Kidney epithelial cell (primary cell): ENCODE data around the gene RIMBP2. TPM values are rescaled to one million over a fixed set of nuclear protein-coding genes. Genes with fewer than 3 reads are reported as not detected.

ENCODE experiments used
- DNase-seq: peaks from one replicate; pipeline ENCODE4 v3.0.0-alpha.2; 2010; ENCODE audit warnings: low read depth
- H3K27me3 ChIP-seq: 2 replicates; pipeline ENCODE4 v1.6.0; 2011; ENCODE audit warnings: low read length; ENCODE audit not compliant: control insufficient read depth, insufficient read depth
- H3K36me3 ChIP-seq: 2 replicates; pipeline ENCODE4 v1.5.1; 2011; ENCODE audit warnings: low read length; ENCODE audit not compliant: control insufficient read depth, insufficient read depth
- H3K4me3 ChIP-seq: 2 replicates; pipeline ENCODE4 v1.5.1; 2011; ENCODE audit warnings: low read depth, mild to moderate bottlenecking, control low read depth, low read length
- CTCF ChIP-seq: IDR thresholded peaks from 2 replicates; pipeline ENCODE4 v1.5.1; 2011; ENCODE audit warnings: mild to moderate bottlenecking, moderate library complexity, low read length, control low read depth, inconsistent platforms; ENCODE audit not compliant: insufficient read depth, poor library complexity, severe bottlenecking
- total RNA-seq: library from RNA; depleted of rRNA; stranded (reverse); fragments of >200 nt; gene quantifications from 2 replicates; pipeline ENCODE4 v1.2.3, GENCODE V29; 2015

The RIMBP2 gene
- total RNA-seq, 1 donor from 2014 or later = 0.50 TPM

GRCh38 chr12:130489293-130489692, 226.8 kb downstream of the RIMBP2 start:
- no peak for DNase-seq
- no peak overlapping the region for H3K4me3 ChIP-seq
- no peaks in the 10 kb centered on the region for H3K36me3 ChIP-seq
- H3K27me3 ChIP-seq = no peaks in the 10 kb centered on the region
- no peak for TF ChIP-seq CTCF

- no peak for TF ChIP-seq CTCF
Measured at GRCh38 chr12:130488358-130488710, 227.8 kb downstream of the RIMBP2 start.

GRCh38 chr12:130487636-130488357, 228.3 kb downstream of the RIMBP2 start:
- DNase-seq = no peak
- Histone ChIP-seq H3K36me3 (no peaks in the 10 kb centered on the region), H3K4me3 (no peak overlapping the region), H3K27me3 (no peaks in the 10 kb centered on the region)
- no peak for TF ChIP-seq CTCF

More at GRCh38 chr12:130488358-130488710, 227.8 kb downstream of the RIMBP2 start:
- Histone ChIP-seq H3K27me3 (no peaks in the 10 kb centered on the region), H3K36me3 (no peaks in the 10 kb centered on the region), H3K4me3 (no peak overlapping the region)
- no peak for DNase-seq

- H3K27me3 ChIP-seq = no peaks in the 10 kb centered on the region
- TF ChIP-seq CTCF = no peak
- no peak overlapping the region for H3K4me3 ChIP-seq
- DNase-seq = no peak
- no peaks in the 10 kb centered on the region for H3K36me3 ChIP-seq
Measured at GRCh38 chr12:130486891-130487416, 229.1 kb downstream of the RIMBP2 start.

- DNase-seq = no peak
- H3K27me3 ChIP-seq = no peaks in the 10 kb centered on the region
- H3K36me3 ChIP-seq = no peaks in the 10 kb centered on the region
- TF ChIP-seq CTCF = no peak
- H3K4me3 ChIP-seq = no peak overlapping the region
Measured at GRCh38 chr12:130486146-130486435, 230.0 kb downstream of the RIMBP2 start.
